GM12865 (cell line): ENCODE measurements around the gene LONP2.

Experiments
- DNase-seq: peaks from one replicate; pipeline ENCODE4 v3.0.0; 2010; ENCODE audit warnings: low read depth
- H3K4me3 ChIP-seq: 2 replicates; pipeline ENCODE4 v1.5.1; 2011; ENCODE audit warnings: mild to moderate bottlenecking, low read depth, low read length, control low read depth
- TF ChIP-seq, protein P1 (sequence below): IDR thresholded peaks from 2 replicates; pipeline ENCODE4 v1.5.1; 2011; ENCODE audit warnings: low read length, control low read depth, low read depth, inconsistent platforms; ENCODE audit not compliant: insufficient read depth; ENCODE audit errors: missing control alignments

The LONP2 gene

GRCh38 chr16:48274476-48274875 lies 30.4 kb downstream of the LONP2 start:
- no peak overlapping the region for H3K4me3 ChIP-seq
- TF ChIP-seq, protein P1, sequence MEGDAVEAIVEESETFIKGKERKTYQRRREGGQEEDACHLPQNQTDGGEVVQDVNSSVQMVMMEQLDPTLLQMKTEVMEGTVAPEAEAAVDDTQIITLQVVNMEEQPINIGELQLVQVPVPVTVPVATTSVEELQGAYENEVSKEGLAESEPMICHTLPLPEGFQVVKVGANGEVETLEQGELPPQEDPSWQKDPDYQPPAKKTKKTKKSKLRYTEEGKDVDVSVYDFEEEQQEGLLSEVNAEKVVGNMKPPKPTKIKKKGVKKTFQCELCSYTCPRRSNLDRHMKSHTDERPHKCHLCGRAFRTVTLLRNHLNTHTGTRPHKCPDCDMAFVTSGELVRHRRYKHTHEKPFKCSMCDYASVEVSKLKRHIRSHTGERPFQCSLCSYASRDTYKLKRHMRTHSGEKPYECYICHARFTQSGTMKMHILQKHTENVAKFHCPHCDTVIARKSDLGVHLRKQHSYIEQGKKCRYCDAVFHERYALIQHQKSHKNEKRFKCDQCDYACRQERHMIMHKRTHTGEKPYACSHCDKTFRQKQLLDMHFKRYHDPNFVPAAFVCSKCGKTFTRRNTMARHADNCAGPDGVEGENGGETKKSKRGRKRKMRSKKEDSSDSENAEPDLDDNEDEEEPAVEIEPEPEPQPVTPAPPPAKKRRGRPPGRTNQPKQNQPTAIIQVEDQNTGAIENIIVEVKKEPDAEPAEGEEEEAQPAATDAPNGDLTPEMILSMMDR = no peak
- DNase-seq = no peak

DNA sequence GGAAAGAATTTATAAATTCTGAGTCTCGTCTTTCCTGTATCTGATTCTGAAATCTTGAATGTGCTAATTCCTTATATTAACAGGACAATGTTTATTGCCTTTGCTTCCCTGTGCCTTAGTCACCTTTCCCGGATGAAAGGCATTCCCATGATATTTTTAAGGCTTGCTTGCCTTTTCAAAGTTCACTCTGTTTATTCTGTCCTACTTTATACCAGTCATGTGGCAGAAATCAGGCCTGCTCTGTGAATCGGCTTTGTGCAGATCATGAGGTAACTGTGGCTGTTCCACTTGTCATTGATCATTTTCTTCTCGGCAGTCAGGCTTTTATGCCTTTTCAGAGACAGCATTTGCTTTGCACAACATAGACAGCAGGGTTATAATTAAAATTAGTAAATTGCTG lies 32.0 kb downstream of the LONP2 start:
- DNase-seq = no peak
- TF ChIP-seq, protein P1 = no peak
- H3K4me3 ChIP-seq = no peak overlapping the region

DNA sequence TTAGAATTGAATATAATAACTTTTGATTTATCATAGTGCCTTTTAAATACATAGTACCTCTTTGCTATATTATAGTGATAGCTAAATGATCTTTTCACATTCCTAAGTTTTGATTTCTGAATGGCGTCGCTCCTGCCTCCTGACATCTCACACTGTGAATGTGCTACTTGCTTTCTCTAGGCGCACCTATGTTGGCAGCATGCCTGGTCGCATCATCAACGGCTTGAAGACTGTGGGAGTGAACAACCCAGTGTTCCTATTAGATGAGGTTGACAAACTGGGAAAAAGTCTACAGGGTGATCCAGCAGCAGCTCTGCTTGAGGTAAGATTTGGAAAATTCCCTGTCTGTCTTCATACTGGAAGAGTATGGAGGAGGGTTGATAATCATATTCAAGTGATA lies 33.1 kb downstream of the LONP2 start:
- TF ChIP-seq, protein P1 = no peak
- DNase-seq = no peak
- H3K4me3 ChIP-seq = no peak overlapping the region

- DNase-seq = no peak
- TF ChIP-seq, protein P1 = no peak
These were observed 35.1 kb downstream of the LONP2 start for GRCh38 chr16:48279199-48279598.

DNA sequence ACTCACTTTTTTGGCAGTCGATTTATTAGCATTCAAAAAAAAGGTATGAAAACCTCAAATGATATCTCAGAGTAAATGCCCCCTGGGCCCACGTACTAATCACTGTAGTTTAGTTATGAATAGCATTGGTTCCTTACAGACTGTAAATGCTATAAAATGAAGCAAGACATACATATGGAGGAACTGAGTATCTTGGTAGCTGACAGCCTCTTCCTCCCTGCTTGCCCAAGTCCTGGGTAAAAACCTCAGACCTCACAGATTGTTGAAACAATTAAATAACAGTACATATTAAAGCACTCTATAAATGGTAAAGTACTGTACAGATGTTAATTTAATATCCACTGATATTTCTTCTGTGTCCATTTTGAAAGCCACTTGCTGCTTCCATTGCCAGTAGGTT lies 36.4 kb downstream of the LONP2 start:
- DNase-seq = no peak
- TF ChIP-seq, protein P1 = no peak

More at GRCh38 chr16:48279199-48279598, 35.1 kb downstream of the LONP2 start:
- no peak overlapping the region for H3K4me3 ChIP-seq

DNA sequence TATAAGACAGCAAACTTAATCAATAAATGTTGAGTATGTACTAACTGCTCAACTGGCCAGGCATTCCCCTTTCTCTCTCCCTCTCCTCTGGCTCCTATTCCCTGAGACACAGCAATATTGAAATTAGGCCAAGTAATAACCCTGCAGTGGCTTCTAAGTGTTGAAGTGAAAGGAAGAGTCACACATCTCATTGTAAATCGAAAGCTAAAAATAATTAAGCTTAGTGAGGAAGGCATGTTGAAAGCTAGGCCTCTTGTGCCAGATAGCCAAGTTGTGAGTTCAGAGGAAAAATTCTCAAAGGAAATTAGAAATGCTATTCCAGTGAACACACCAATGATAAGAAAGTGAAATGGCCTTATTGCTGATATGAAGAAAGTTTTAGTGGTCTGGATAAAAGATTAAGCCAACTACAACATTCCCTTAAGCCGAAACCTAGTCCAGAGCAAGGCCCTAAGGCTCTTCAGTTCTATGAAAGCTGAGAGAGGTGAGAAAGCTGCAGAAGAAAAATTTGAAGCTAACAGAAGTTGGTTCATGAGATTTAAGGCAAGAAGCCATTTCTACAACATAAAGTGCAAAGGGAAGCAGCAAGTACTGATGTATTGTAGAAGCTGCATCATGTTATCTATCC lies 38.6 kb downstream of the LONP2 start:
- TF ChIP-seq, protein P1 = no peak
- DNase-seq = no peak
- H3K4me3 ChIP-seq = no peak overlapping the region

More for the DNA sequence above, 36.4 kb downstream of the LONP2 start:
- H3K4me3 ChIP-seq = no peak overlapping the region
